CD4-positive, CD25-positive, alpha-beta regulatory T cell (primary cell): ENCODE results near the gene LAYN. TPM values are rescaled to one million over a fixed set of nuclear protein-coding genes. Genes with fewer than 3 reads are reported as not detected.

Experiments used
- ATAC-seq, 2 donors: fragments of 150-1000 bp; cut with Tn5 transposase; one replicate each; pipeline ENCODE4 v1.10.0; 2021; ENCODE audit warnings: low read depth in 2 of 2, moderate number of reproducible peaks in 2 of 2, moderate library complexity in 1 of 2
- DNase-seq, 3 donors: peaks; one replicate each; pipeline versions ENCODE4 v3.0.0 to v3.0.0-alpha.2; 2012 to 2022; ENCODE audit warnings: mixed read lengths in 1 of 3
- H3K27ac ChIP-seq: one replicate; pipeline ENCODE4 v1.7.0; 2013; ENCODE audit warnings: mild to moderate bottlenecking, low read length; ENCODE audit not compliant: insufficient read depth, poor library complexity, severe bottlenecking
- H3K27me3 ChIP-seq: one replicate; pipeline ENCODE4 v1.7.0; 2013; ENCODE audit warnings: low read length; ENCODE audit not compliant: control insufficient read depth, insufficient read depth
- H3K36me3 ChIP-seq: one replicate; pipeline ENCODE4 v1.7.0; 2013; ENCODE audit warnings: mild to moderate bottlenecking, low read length, moderate library complexity; ENCODE audit not compliant: control insufficient read depth, insufficient read depth
- H3K4me1 ChIP-seq: 2 replicates; pipeline ENCODE4 v1.7.0; 2013; ENCODE audit warnings: mild to moderate bottlenecking, low read length; ENCODE audit not compliant: insufficient read depth, control insufficient read depth, poor library complexity, severe bottlenecking
- H3K4me3 ChIP-seq: one replicate; pipeline ENCODE4 v1.7.0; 2013; ENCODE audit warnings: low read depth, mild to moderate bottlenecking, low read length, moderate library complexity
- H3K9me3 ChIP-seq, 2 experiments: 1 replicate in 1 of 2; 2 replicates in 1 of 2; pipeline ENCODE4 v1.7.0; 2013; ENCODE audit warnings: low read length in 2 of 2, mild to moderate bottlenecking in 1 of 2, moderate library complexity in 1 of 2; ENCODE audit not compliant: control insufficient read depth in 2 of 2
- H3K27ac Mint-ChIP-seq, 3 donors: one replicate each; pipeline ENCODE4 v1.8.0; 2020 to 2022; ENCODE audit warnings: mild to moderate bottlenecking in 3 of 3, mixed read lengths in 3 of 3, moderate library complexity in 2 of 3
- H3K27me3 Mint-ChIP-seq: one replicate; pipeline ENCODE4 v1.8.0; 2022; ENCODE audit warnings: mild to moderate bottlenecking, mixed read lengths
- H3K36me3 Mint-ChIP-seq: one replicate; pipeline ENCODE4 v1.8.0; 2020; ENCODE audit warnings: mixed read lengths
- H3K4me1 Mint-ChIP-seq, 4 donors: one replicate each; pipeline ENCODE4 v1.8.0; 2020 to 2022; ENCODE audit warnings: mixed read lengths in 4 of 4, mild to moderate bottlenecking in 1 of 4
- H3K4me3 Mint-ChIP-seq, 4 donors: one replicate each; pipeline ENCODE4 v1.8.0; 2020 to 2022; ENCODE audit warnings: mild to moderate bottlenecking in 4 of 4, mixed read lengths in 4 of 4, moderate library complexity in 3 of 4
- H3K9me3 Mint-ChIP-seq, 7 donors: one replicate each; pipeline ENCODE4 v1.8.0; 2020 to 2022; ENCODE audit warnings: mixed read lengths in 7 of 7, mild to moderate bottlenecking in 3 of 7, moderate library complexity in 2 of 7
- polyA plus RNA-seq, 4 donors: library from polyadenylated mRNA; unstranded; fragments of 300-500 nt; fragmentation: Illumina TruSeq; gene quantifications; one replicate each; pipeline ENCODE4 v1.2.3, GENCODE V29; 2021
- total RNA-seq: library from RNA; stranded (reverse); gene quantifications from one replicate; pipeline ENCODE4 v1.2.3, GENCODE V29; 2022

The LAYN gene
- total and polyA plus RNA-seq, 5 donors from 2014 or later = 6.2 to 17.9 (median 12.9) TPM

DNA sequence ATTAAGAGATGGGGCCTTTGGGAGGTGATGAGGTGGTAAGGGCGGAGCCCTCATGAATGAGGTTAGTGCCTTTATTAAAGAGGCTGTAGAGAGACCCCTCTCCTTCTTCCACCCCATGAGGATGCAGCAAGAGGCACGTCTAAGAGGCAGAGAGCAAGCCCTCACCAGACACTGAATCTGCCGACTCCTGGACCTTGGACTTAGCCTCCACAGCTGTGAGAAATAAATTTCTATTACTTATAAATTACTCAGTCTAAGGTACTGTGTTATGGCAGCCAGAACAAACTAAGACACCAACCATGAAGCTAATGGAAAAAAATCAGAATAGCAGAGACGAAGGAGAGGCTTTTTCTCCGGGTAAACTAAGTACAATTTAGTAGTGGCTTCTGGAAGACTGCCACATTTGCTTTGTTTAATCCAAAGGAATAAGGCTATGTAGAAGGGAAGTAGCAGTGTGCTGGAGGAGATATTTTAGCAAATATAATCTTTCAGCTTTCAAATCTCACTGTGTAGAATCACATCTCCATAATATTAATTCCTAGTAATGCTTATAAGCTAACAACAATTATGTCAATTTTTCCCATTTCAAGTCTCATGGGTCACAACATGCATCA lies 49.5 kb downstream of the LAYN start:
- no peak overlapping the region for H3K27ac Mint-ChIP-seq
- H3K27me3 Mint-ChIP-seq = peaks cover 11% of the 10 kb centered on the region
- ATAC-seq = no peak

GRCh38 chr11:111591187-111591960 lies 50.9 kb downstream of the LAYN start:
- Histone ChIP-seq H3K27ac (no peak overlapping the region), H3K9me3 (no peaks in the 10 kb centered on the region), H3K4me1 (peaks cover 3% of the 10 kb centered on the region), H3K4me3 (no peak overlapping the region), H3K27me3 (peaks cover 6% of the 10 kb centered on the region), H3K36me3 (no peaks in the 10 kb centered on the region)
- Mint-ChIP-seq H3K4me3 (no peak overlapping the region), H3K27ac (no peak overlapping the region), H3K9me3 (no peaks in the 10 kb centered on the region), H3K4me1 (no peaks in the 10 kb centered on the region), H3K36me3 (no peaks in the 10 kb centered on the region), H3K27me3 (peaks cover 11% of the 10 kb centered on the region)
- ATAC-seq = no peak
- no peak for DNase-seq

More for the DNA sequence above, 49.5 kb downstream of the LAYN start:
- no peak overlapping the region for H3K4me3 Mint-ChIP-seq
- H3K27ac ChIP-seq = no peak overlapping the region
- no peaks in the 10 kb centered on the region for H3K9me3 ChIP-seq
- H3K27me3 ChIP-seq = peaks cover 6% of the 10 kb centered on the region
- no peaks in the 10 kb centered on the region for H3K4me1 Mint-ChIP-seq
- no peaks in the 10 kb centered on the region for H3K36me3 Mint-ChIP-seq
- no peaks in the 10 kb centered on the region for H3K36me3 ChIP-seq
- DNase-seq = no peak
- H3K4me1 ChIP-seq = peaks cover 3% of the 10 kb centered on the region
- H3K9me3 Mint-ChIP-seq = no peaks in the 10 kb centered on the region
- H3K4me3 ChIP-seq = no peak overlapping the region

DNA sequence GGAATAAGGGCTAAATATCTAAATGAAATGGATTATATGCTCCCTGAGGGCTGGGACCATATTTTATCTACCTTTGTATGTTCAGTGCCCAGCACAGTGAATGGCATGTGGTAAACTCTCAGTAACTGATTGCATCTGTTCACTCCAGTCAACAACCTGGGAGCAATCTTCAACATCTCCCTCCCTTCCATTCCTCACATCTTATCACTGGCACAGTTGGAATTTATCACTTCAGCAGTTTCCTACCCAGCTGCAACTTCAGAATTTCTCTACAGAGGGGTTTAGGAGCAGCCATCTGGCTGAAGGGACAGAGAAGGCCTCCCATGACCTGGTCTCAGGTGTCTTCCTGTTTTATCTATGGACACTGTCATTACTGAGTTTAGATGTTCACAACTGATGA lies 52.0 kb downstream of the LAYN start:
- no peak overlapping the region for H3K4me3 ChIP-seq
- no peak for ATAC-seq
- H3K27me3 Mint-ChIP-seq = peaks cover 11% of the 10 kb centered on the region

GRCh38 chr11:111596319-111596718 lies 55.8 kb downstream of the LAYN start:
- H3K36me3 Mint-ChIP-seq = no peaks in the 10 kb centered on the region
- Histone ChIP-seq H3K27ac (no peak overlapping the region), H3K36me3 (no peaks in the 10 kb centered on the region), H3K4me1 (peaks cover 3% of the 10 kb centered on the region), H3K4me3 (no peak overlapping the region), H3K27me3 (peaks cover 6% of the 10 kb centered on the region), H3K9me3 (no peaks in the 10 kb centered on the region)
- H3K4me3 Mint-ChIP-seq = no peak overlapping the region
- peaks cover 0 to 1% (median 0%) of the 10 kb centered on the region in 4 donors for H3K4me1 Mint-ChIP-seq
- H3K27me3 Mint-ChIP-seq = peaks cover 10% of the 10 kb centered on the region
- ATAC-seq (no peak), DNase-seq (peak in 1 of 3 donors; percentile 23)
- H3K27ac Mint-ChIP-seq = peak overlapping the region in 1 of 3 donors; percentile 18
- no peaks in the 10 kb centered on the region for H3K9me3 Mint-ChIP-seq

More for the DNA sequence above, 52.0 kb downstream of the LAYN start:
- Mint-ChIP-seq H3K4me3 (no peak overlapping the region), H3K4me1 (no peaks in the 10 kb centered on the region), H3K36me3 (no peaks in the 10 kb centered on the region), H3K9me3 (no peaks in the 10 kb centered on the region), H3K27ac (no peak overlapping the region)
- Histone ChIP-seq H3K27me3 (peaks cover 6% of the 10 kb centered on the region), H3K27ac (no peak overlapping the region), H3K4me1 (peaks cover 3% of the 10 kb centered on the region), H3K9me3 (no peaks in the 10 kb centered on the region), H3K36me3 (no peaks in the 10 kb centered on the region)
- no peak for DNase-seq

GRCh38 chr11:111598148-111598547 lies 57.6 kb downstream of the LAYN start:
- ATAC-seq = no peak
- no peaks in the 10 kb centered on the region for H3K36me3 Mint-ChIP-seq

DNA sequence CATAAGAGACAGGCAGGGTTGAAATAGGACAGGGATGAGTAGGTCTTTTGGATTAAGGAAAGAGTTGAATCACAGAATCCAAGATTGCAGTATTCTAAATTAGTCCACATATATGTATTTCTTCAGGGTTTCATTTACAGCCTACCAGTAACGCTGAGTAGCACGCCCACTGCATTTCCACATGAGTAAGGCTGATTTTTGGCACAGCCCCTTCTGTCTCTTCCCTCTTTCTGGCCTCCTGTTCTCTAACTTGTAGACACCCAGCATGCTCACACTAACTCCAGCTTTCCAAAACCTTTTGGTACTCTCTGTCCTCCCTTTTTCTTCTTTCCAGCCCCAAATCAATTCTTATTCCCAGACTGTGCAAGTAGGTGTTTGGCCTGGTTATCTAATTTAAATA lies 58.0 kb downstream of the LAYN start:
- ATAC-seq (no peak), DNase-seq (no peak)
- Histone ChIP-seq H3K4me3 (no peak overlapping the region), H3K9me3 (no peaks in the 10 kb centered on the region), H3K36me3 (no peaks in the 10 kb centered on the region), H3K27me3 (peaks cover 4% of the 10 kb centered on the region), H3K27ac (no peak overlapping the region), H3K4me1 (peaks cover 12% of the 10 kb centered on the region)
- no peak overlapping the region for H3K4me3 Mint-ChIP-seq
- H3K4me1 Mint-ChIP-seq = peaks cover 5 to 10% (median 8%) of the 10 kb centered on the region in 4 donors
- peak overlapping the region in 1 of 3 donors; percentile 15 for H3K27ac Mint-ChIP-seq
- no peaks in the 10 kb centered on the region for H3K36me3 Mint-ChIP-seq
- H3K9me3 Mint-ChIP-seq = peaks cover 0 to 1% (median 0%) of the 10 kb centered on the region in 7 donors
- peaks cover 14% of the 10 kb centered on the region for H3K27me3 Mint-ChIP-seq

More at GRCh38 chr11:111598148-111598547, 57.6 kb downstream of the LAYN start:
- no peaks in the 10 kb centered on the region for H3K9me3 ChIP-seq
- Mint-ChIP-seq H3K4me1 (peaks cover 2 to 6% (median 6%) of the 10 kb centered on the region in 4 donors), H3K27ac (peak overlapping the region in 1 of 3 donors; percentile 74), H3K4me3 (no peak overlapping the region), H3K9me3 (peaks cover 0 to under 1% (median 0%) of the 10 kb centered on the region in 7 donors), H3K27me3 (peaks cover 11% of the 10 kb centered on the region)
- DNase-seq = no peak
- no peak overlapping the region for H3K4me3 ChIP-seq
- no peaks in the 10 kb centered on the region for H3K36me3 ChIP-seq
- peaks cover 8% of the 10 kb centered on the region for H3K4me1 ChIP-seq
- peaks cover 4% of the 10 kb centered on the region for H3K27me3 ChIP-seq
- H3K27ac ChIP-seq = no peak overlapping the region

DNA sequence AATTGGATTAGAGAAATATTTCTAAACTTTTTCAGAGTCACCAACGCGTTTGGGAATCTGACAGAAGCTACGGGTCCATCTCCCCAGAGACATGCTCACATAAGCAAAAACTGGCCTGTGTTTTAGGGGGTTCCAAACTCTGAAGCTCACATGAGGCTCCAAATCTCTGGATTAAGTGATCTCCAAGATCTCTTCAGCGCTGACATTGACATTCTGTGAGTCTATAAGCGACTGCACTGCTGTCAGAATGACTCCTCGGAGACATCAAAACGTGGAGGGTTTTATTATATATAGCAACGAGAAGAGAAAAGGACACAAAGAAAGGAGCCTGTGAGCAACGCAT lies 61.1 kb downstream of the LAYN start:
- Mint-ChIP-seq H3K27ac (peak overlapping the region in 2 of 3 donors; percentile 95), H3K4me3 (peak overlapping the region; percentile 94 to 98 (median 95)), H3K36me3 (no peaks in the 10 kb centered on the region), H3K9me3 (peaks cover 0 to 1% (median 0%) of the 10 kb centered on the region in 7 donors), H3K27me3 (peaks cover 8% of the 10 kb centered on the region), H3K4me1 (peaks cover 13 to 28% (median 26%) of the 10 kb centered on the region in 4 donors)
- ATAC-seq = peak in 1 of 2 donors; percentile 3
- Histone ChIP-seq H3K27ac (peak overlapping the region; percentile 64), H3K4me3 (peak overlapping the region; percentile 83), H3K4me1 (peaks cover 22% of the 10 kb centered on the region), H3K9me3 (no peaks in the 10 kb centered on the region), H3K36me3 (no peaks in the 10 kb centered on the region), H3K27me3 (no peaks in the 10 kb centered on the region)
- no peak for DNase-seq
